DND-41 (cell line): ENCODE data around the gene PTPRH.
A peak's percentile ranks its signal among the peaks of the same experiment; 100 is the strongest.

Experiments used
- ATAC-seq: fragments of 200-7000 bp; cut with Tn5 transposase; 3 replicates; pipeline ENCODE4 v1.9.1; 2021; ENCODE audit warnings: low read depth; ENCODE audit not compliant: insufficient read depth
- DNase-seq: peaks from one replicate; pipeline ENCODE4 v3.0.0-alpha.2; 2020
- H2AFZ ChIP-seq: 2 replicates; pipeline ENCODE4 v1.6.0; 2012; ENCODE audit warnings: low read depth, low read length
- H3K27ac ChIP-seq: 2 replicates; pipeline ENCODE4 v1.5.1; 2012; ENCODE audit warnings: low read length, inconsistent platforms
- H3K27me3 ChIP-seq: fragments of 200-600 bp; sonication (generic); 2 replicates; pipeline ENCODE4 v1.6.0; 2012; ENCODE audit warnings: low read length, mild to moderate bottlenecking, inconsistent platforms; ENCODE audit not compliant: insufficient read depth, poor library complexity
- H3K36me3 ChIP-seq: 2 replicates; pipeline ENCODE4 v1.5.1; 2012; ENCODE audit warnings: low read length, inconsistent platforms; ENCODE audit not compliant: insufficient read depth
- H3K4me1 ChIP-seq: 2 replicates; pipeline ENCODE4 v1.5.1; 2012; ENCODE audit warnings: mild to moderate bottlenecking, low read length; ENCODE audit not compliant: insufficient read depth
- H3K4me2 ChIP-seq: 2 replicates; pipeline ENCODE4 v1.6.0; 2012; ENCODE audit warnings: mild to moderate bottlenecking, moderate library complexity, low read length, inconsistent platforms; ENCODE audit not compliant: insufficient read depth
- H3K4me3 ChIP-seq, 2 experiments: fragments of 200-600 bp in 1 of 2; shearing (Covaris generic) in 1 of 2; 2 replicates each; pipeline ENCODE4 v1.5.1; 2012 to 2016; ENCODE audit warnings: inconsistent platforms in 2 of 2, low read length in 2 of 2, mild to moderate bottlenecking in 2 of 2, low read depth in 1 of 2, moderate library complexity in 1 of 2
- H3K79me2 ChIP-seq: 2 replicates; pipeline ENCODE4 v1.6.0; 2012; ENCODE audit warnings: low read length, inconsistent platforms; ENCODE audit not compliant: insufficient read depth
- H3K9ac ChIP-seq: 2 replicates; pipeline ENCODE4 v1.6.0; 2012; ENCODE audit warnings: low read depth, mild to moderate bottlenecking, inconsistent platforms, low read length, moderate library complexity
- H3K9me3 ChIP-seq: 2 replicates; pipeline ENCODE4 v1.5.1; 2012; ENCODE audit warnings: low read length, moderate library complexity, mild to moderate bottlenecking, inconsistent platforms; ENCODE audit not compliant: insufficient read depth, severe bottlenecking
- H4K20me1 ChIP-seq: 2 replicates; pipeline ENCODE4 v1.6.0; 2012; ENCODE audit warnings: low read length; ENCODE audit not compliant: insufficient read depth
- EZH2 ChIP-seq: IDR thresholded peaks from 3 replicates; pipeline ENCODE4 v1.6.1; 2012; ENCODE audit warnings: borderline replicate concordance, low read depth, mild to moderate bottlenecking, moderate library complexity, low read length, inconsistent platforms; ENCODE audit not compliant: severe bottlenecking
- TF ChIP-seq, protein P1 (sequence below): IDR thresholded peaks from 2 replicates; pipeline ENCODE4 v1.5.1; 2012; ENCODE audit warnings: borderline replicate concordance, low read length, moderate library complexity, mild to moderate bottlenecking; ENCODE audit not compliant: poor library complexity, severe bottlenecking; ENCODE audit errors: extremely low read depth

PTPRH gene

GRCh38 chr19:55174425-55175116 lies 34.7 kb downstream of the PTPRH start:
- Histone ChIP-seq H2AFZ (no peak overlapping the region), H3K9me3 (no peaks in the 10 kb centered on the region), H3K4me2 (no peak overlapping the region), H3K36me3 (no peaks in the 10 kb centered on the region), H3K27ac (no peak overlapping the region), H3K4me3 (no peak overlapping the region), H3K27me3 (peaks cover 7% of the 10 kb centered on the region), H4K20me1 (peaks cover 5% of the 10 kb centered on the region), H3K9ac (no peak overlapping the region), H3K79me2 (no peaks in the 10 kb centered on the region), H3K4me1 (peaks cover 17% of the 10 kb centered on the region)
- TF ChIP-seq, protein P1, sequence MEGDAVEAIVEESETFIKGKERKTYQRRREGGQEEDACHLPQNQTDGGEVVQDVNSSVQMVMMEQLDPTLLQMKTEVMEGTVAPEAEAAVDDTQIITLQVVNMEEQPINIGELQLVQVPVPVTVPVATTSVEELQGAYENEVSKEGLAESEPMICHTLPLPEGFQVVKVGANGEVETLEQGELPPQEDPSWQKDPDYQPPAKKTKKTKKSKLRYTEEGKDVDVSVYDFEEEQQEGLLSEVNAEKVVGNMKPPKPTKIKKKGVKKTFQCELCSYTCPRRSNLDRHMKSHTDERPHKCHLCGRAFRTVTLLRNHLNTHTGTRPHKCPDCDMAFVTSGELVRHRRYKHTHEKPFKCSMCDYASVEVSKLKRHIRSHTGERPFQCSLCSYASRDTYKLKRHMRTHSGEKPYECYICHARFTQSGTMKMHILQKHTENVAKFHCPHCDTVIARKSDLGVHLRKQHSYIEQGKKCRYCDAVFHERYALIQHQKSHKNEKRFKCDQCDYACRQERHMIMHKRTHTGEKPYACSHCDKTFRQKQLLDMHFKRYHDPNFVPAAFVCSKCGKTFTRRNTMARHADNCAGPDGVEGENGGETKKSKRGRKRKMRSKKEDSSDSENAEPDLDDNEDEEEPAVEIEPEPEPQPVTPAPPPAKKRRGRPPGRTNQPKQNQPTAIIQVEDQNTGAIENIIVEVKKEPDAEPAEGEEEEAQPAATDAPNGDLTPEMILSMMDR: no peak
- no peak for TF ChIP-seq EZH2
- DNase-seq (no peak), ATAC-seq (no peak)

- TF ChIP-seq, protein P1: no peak
- TF ChIP-seq EZH2: no peak
- H3K9ac ChIP-seq: no peak overlapping the region
- H3K27ac ChIP-seq: no peak overlapping the region
- H4K20me1 ChIP-seq: peaks cover 2% of the 10 kb centered on the region; the same call in 1 of the 2 replicates
- H3K4me3 ChIP-seq: no peak overlapping the region
- no peak overlapping the region for H2AFZ ChIP-seq
- DNase-seq (peak; percentile 50), ATAC-seq (peak; percentile 77; the same call in 2 of the 3 replicates)
- peak overlapping the region; percentile 24 for H3K4me2 ChIP-seq
- no peaks in the 10 kb centered on the region for H3K9me3 ChIP-seq
- peaks cover 7% of the 10 kb centered on the region for H3K27me3 ChIP-seq
- H3K36me3 ChIP-seq: no peaks in the 10 kb centered on the region
- peaks cover 10% of the 10 kb centered on the region for H3K4me1 ChIP-seq
- H3K79me2 ChIP-seq: no peaks in the 10 kb centered on the region
These were observed 35.4 kb downstream of the PTPRH start for GRCh38 chr19:55173714-55174409.

- Histone ChIP-seq H3K27me3 (peaks cover 7% of the 10 kb centered on the region), H4K20me1 (0 out of 2 replicates have a peak, but pooled peaks cover 2% of the 10 kb centered on the region), H3K79me2 (no peaks in the 10 kb centered on the region), H3K4me1 (peaks cover 4% of the 10 kb centered on the region), H2AFZ (no peak overlapping the region), H3K36me3 (no peaks in the 10 kb centered on the region), H3K4me3 (no peak overlapping the region), H3K9ac (no peak overlapping the region), H3K4me2 (0 out of 2 replicates have a peak overlapping the region, but pooled peaks have one; percentile 24), H3K9me3 (no peaks in the 10 kb centered on the region), H3K27ac (no peak overlapping the region)
- ATAC-seq (no peak), DNase-seq (no peak)
- TF ChIP-seq EZH2: no peak
- TF ChIP-seq, protein P1: no peak
These were observed 36.1 kb downstream of the PTPRH start for GRCh38 chr19:55173186-55173713.
